ENCODE results near the gene CCDC107.
A peak's percentile ranks its signal among the peaks of the same experiment; 100 is the strongest.

- no peak for TF ChIP-seq CTCF (IDR thresholded peaks at IDR 0.05; ENCODE audit: low read depth, low read length, missing input control)
- TF ChIP-seq TAF1 (conservative IDR thresholded peaks at IDR 0.05), result no peak
- no peak for TF ChIP-seq MAX (IDR thresholded peaks at IDR 0.05)
- no peak for TF ChIP-seq ZBTB33 (IDR thresholded peaks at IDR 0.05)
- TF ChIP-seq RXRA (IDR thresholded peaks at IDR 0.05), result peak in 1 of 2 donors; percentile 44
- TF ChIP-seq YY1 (IDR thresholded peaks at IDR 0.05), result peak; percentile 43
- TF ChIP-seq SP1 (IDR thresholded peaks at IDR 0.05), result peak; percentile 9
- peak in 1 of 2 donors; percentile 50 for TF ChIP-seq HNF4A (conservative IDR thresholded peaks at IDR 0.05)
- TF ChIP-seq, protein P1, sequence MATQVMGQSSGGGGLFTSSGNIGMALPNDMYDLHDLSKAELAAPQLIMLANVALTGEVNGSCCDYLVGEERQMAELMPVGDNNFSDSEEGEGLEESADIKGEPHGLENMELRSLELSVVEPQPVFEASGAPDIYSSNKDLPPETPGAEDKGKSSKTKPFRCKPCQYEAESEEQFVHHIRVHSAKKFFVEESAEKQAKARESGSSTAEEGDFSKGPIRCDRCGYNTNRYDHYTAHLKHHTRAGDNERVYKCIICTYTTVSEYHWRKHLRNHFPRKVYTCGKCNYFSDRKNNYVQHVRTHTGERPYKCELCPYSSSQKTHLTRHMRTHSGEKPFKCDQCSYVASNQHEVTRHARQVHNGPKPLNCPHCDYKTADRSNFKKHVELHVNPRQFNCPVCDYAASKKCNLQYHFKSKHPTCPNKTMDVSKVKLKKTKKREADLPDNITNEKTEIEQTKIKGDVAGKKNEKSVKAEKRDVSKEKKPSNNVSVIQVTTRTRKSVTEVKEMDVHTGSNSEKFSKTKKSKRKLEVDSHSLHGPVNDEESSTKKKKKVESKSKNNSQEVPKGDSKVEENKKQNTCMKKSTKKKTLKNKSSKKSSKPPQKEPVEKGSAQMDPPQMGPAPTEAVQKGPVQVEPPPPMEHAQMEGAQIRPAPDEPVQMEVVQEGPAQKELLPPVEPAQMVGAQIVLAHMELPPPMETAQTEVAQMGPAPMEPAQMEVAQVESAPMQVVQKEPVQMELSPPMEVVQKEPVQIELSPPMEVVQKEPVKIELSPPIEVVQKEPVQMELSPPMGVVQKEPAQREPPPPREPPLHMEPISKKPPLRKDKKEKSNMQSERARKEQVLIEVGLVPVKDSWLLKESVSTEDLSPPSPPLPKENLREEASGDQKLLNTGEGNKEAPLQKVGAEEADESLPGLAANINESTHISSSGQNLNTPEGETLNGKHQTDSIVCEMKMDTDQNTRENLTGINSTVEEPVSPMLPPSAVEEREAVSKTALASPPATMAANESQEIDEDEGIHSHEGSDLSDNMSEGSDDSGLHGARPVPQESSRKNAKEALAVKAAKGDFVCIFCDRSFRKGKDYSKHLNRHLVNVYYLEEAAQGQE (IDR thresholded peaks at IDR 0.05), result no peak
- TF ChIP-seq JUND (IDR thresholded peaks at IDR 0.05), result peak; percentile 78 to 87
- TF ChIP-seq RAD21 (IDR thresholded peaks at IDR 0.05), result no peak
- TF ChIP-seq HNF4G (IDR thresholded peaks at IDR 0.05), result no peak
- TF ChIP-seq, protein P2, sequence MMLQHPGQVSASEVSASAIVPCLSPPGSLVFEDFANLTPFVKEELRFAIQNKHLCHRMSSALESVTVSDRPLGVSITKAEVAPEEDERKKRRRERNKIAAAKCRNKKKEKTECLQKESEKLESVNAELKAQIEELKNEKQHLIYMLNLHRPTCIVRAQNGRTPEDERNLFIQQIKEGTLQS (IDR thresholded peaks at IDR 0.05), result no peak
- TF ChIP-seq GABPA (IDR thresholded peaks at IDR 0.05 in 1 of 2, conservative IDR thresholded peaks at IDR 0.05 in 1 of 2), result no peak
Measured at GRCh38 chr9:35651956-35652828, 5.9 kb upstream of the CCDC107 start.
